ENCODE measurements around the gene RERE.
"Not testable (repeated sequence)": the region's sequence is repeated elsewhere in the genome, so short reads cannot be mapped to it uniquely, and the experiment has no call there.

Gene RERE

GRCh38 chr1:8787218-8787617 lies 30.2 kb downstream of the RERE start:
- Histone ChIP-seq H3K79me2 (ENCODE audit: insufficient read depth, low read length) (no peaks in the 10 kb centered on the region), H3K9me2 (replicated peaks; ENCODE audit: insufficient read depth, low read length) (no peaks in the 10 kb centered on the region), H3K9me3 (ENCODE audit: insufficient read depth, low read length) (no peaks in the 10 kb centered on the region), H3K4me3 (ENCODE audit: insufficient read depth, low read length, poor library complexity, severe bottlenecking) (no peak overlapping the region), H4K20me1 (ENCODE audit: low read depth, low read length) (no peaks in the 10 kb centered on the region), H3K9ac (ENCODE audit: low read length) (no peak overlapping the region), H3F3A (ENCODE audit: insufficient read depth) (no peaks in the 10 kb centered on the region), H3K27ac (ENCODE audit: low read depth, low read length) (no peak overlapping the region), H3K27me3 (ENCODE audit: low read length) (no peaks in the 10 kb centered on the region), H3K4me2 (ENCODE audit: low read depth, low read length, poor library complexity, severe bottlenecking) (no peak overlapping the region), H2AFZ (ENCODE audit: low read depth, low read length, severe bottlenecking) (no peak overlapping the region), H3K36me3 (ENCODE audit: low read length) (no peaks in the 10 kb centered on the region)
- TF ChIP-seq, protein P1, sequence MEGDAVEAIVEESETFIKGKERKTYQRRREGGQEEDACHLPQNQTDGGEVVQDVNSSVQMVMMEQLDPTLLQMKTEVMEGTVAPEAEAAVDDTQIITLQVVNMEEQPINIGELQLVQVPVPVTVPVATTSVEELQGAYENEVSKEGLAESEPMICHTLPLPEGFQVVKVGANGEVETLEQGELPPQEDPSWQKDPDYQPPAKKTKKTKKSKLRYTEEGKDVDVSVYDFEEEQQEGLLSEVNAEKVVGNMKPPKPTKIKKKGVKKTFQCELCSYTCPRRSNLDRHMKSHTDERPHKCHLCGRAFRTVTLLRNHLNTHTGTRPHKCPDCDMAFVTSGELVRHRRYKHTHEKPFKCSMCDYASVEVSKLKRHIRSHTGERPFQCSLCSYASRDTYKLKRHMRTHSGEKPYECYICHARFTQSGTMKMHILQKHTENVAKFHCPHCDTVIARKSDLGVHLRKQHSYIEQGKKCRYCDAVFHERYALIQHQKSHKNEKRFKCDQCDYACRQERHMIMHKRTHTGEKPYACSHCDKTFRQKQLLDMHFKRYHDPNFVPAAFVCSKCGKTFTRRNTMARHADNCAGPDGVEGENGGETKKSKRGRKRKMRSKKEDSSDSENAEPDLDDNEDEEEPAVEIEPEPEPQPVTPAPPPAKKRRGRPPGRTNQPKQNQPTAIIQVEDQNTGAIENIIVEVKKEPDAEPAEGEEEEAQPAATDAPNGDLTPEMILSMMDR (IDR thresholded peaks at IDR 0.05; ENCODE audit: insufficient read depth, low read length, poor library complexity, severe bottlenecking) = no peak
- no peak for TF ChIP-seq EZH2phosphoT487 (conservative IDR thresholded peaks at IDR 0.05; ENCODE audit: low read length)

DNA sequence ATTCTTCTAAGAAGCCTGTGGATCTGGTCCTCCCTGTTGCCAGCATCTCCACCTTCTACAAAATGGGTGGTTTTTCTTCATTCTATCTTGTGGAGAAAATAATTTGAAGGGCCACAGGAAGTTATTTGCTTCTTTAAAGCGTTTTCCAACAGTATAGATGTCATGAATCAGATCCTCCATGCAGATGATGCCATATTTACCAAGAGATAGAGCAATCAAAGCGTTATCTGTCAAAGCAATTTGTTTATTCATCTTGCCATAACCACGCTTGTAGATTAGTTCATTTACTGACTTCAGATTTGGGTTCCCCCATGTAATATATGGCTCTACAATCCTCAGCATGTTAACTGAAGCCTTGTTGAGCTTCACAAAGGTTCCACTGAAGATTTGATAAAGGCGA lies 31.2 kb downstream of the RERE start:
- not testable (repeated sequence) for H3K79me2 ChIP-seq (ENCODE audit: insufficient read depth, low read length); H3K4me2 ChIP-seq (ENCODE audit: low read depth, low read length, poor library complexity, severe bottlenecking); H4K20me1 ChIP-seq (ENCODE audit: low read depth, low read length)

DNA sequence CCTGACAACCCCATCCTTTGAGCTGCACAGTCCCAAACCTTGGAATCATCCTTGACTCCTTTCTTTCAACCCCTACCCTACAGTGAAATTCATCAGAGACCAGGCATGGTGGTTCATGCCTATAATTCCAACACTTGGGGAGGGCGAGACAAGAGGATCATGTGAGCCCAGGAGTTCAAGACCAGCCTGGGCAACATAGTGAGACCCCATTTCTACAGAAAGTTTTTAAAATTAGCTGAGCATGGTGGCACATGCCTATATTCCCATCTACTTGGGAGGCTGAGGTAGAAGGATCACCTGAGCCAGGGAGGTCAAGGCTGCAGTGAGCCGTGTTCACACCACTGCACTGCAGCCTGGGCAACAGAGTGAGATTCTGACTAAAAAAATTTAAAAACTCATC lies 34.5 kb downstream of the RERE start:
- Histone ChIP-seq H3K27me3 (ENCODE audit: low read length) (no peaks in the 10 kb centered on the region), H3K9ac (ENCODE audit: low read length) (no peak overlapping the region), H3F3A (ENCODE audit: insufficient read depth) (no peaks in the 10 kb centered on the region), H4K20me1 (ENCODE audit: low read depth, low read length) (no peaks in the 10 kb centered on the region), H3K36me3 (ENCODE audit: low read length) (no peaks in the 10 kb centered on the region), H3K79me2 (ENCODE audit: insufficient read depth, low read length) (no peaks in the 10 kb centered on the region), H3K9me3 (ENCODE audit: insufficient read depth, low read length) (no peaks in the 10 kb centered on the region), H2AFZ (ENCODE audit: low read depth, low read length, severe bottlenecking) (no peak overlapping the region), H3K4me3 (ENCODE audit: insufficient read depth, low read length, poor library complexity, severe bottlenecking) (no peak overlapping the region), H3K4me2 (ENCODE audit: low read depth, low read length, poor library complexity, severe bottlenecking) (no peak overlapping the region), H3K27ac (ENCODE audit: low read depth, low read length) (no peak overlapping the region), H3K9me2 (replicated peaks; ENCODE audit: insufficient read depth, low read length) (no peaks in the 10 kb centered on the region)
- TF ChIP-seq, protein P1 (IDR thresholded peaks at IDR 0.05; ENCODE audit: insufficient read depth, low read length, poor library complexity, severe bottlenecking) = no peak
- no peak for TF ChIP-seq EZH2phosphoT487 (conservative IDR thresholded peaks at IDR 0.05; ENCODE audit: low read length)

More for the DNA sequence above, 31.2 kb downstream of the RERE start:
- H3K27me3 ChIP-seq (ENCODE audit: low read length); H3K4me3 ChIP-seq (ENCODE audit: insufficient read depth, low read length, poor library complexity, severe bottlenecking); H3K27ac ChIP-seq (ENCODE audit: low read depth, low read length); H3K9ac ChIP-seq (ENCODE audit: low read length); H3K9me3 ChIP-seq (ENCODE audit: insufficient read depth, low read length); H3K9me2 ChIP-seq (replicated peaks; ENCODE audit: insufficient read depth, low read length); H2AFZ ChIP-seq (ENCODE audit: low read depth, low read length, severe bottlenecking); H3K36me3 ChIP-seq (ENCODE audit: low read length); H3F3A ChIP-seq (ENCODE audit: insufficient read depth): not testable (repeated sequence)

DNA sequence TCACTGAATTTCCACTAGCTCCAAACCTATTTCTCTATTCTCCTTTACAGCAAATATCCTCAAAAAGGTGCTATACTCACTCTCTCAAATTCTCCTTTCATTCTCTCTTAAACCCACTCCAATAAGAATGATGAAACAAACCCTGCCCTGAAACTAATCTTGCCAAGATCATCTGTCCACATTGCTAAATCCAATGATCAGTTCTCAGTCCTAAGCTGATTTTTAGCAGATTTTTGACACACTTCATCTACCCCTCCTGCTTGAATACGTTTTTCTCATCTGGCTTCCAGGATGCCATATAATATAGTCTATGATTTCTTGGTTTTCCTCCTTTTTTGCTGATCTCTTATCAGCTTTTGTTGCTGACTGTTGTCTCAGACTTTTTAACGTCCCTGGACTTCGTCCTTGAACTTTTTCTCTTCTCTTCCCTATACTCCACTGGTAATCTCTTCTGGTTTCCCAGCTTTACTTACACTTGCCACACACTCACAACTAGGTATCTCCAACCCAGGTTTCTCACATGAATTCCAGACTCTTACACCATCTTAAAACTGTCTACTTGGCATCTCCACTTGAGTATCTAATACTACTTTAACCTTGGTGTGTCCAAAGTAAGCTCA lies 35.3 kb downstream of the RERE start:
- no peaks in the 10 kb centered on the region for H3K79me2 ChIP-seq (ENCODE audit: insufficient read depth, low read length)
- H4K20me1 ChIP-seq (ENCODE audit: low read depth, low read length) = no peaks in the 10 kb centered on the region
- H3K9me2 ChIP-seq (replicated peaks; ENCODE audit: insufficient read depth, low read length) = no peaks in the 10 kb centered on the region
- no peak overlapping the region for H3K4me3 ChIP-seq (ENCODE audit: insufficient read depth, low read length, poor library complexity, severe bottlenecking)
- H3K9ac ChIP-seq (ENCODE audit: low read length) = no peak overlapping the region
- H2AFZ ChIP-seq (ENCODE audit: low read depth, low read length, severe bottlenecking) = no peak overlapping the region
- TF ChIP-seq, protein P1 (IDR thresholded peaks at IDR 0.05; ENCODE audit: insufficient read depth, low read length, poor library complexity, severe bottlenecking) = no peak
- no peak for TF ChIP-seq EZH2phosphoT487 (conservative IDR thresholded peaks at IDR 0.05; ENCODE audit: low read length)
- H3K27ac ChIP-seq (ENCODE audit: low read depth, low read length) = no peak overlapping the region
- no peaks in the 10 kb centered on the region for H3K27me3 ChIP-seq (ENCODE audit: low read length)
- H3K9me3 ChIP-seq (ENCODE audit: insufficient read depth, low read length) = no peaks in the 10 kb centered on the region
- H3K4me2 ChIP-seq (ENCODE audit: low read depth, low read length, poor library complexity, severe bottlenecking) = no peak overlapping the region
- no peaks in the 10 kb centered on the region for H3F3A ChIP-seq (ENCODE audit: insufficient read depth)
- H3K36me3 ChIP-seq (ENCODE audit: low read length) = no peaks in the 10 kb centered on the region

Measured in SU-DHL-6 (cell line).